DND-41 (cell line): ENCODE measurements around the gene CCDC85A.

Experiments used
- CTCF ChIP-seq: IDR thresholded peaks from 2 replicates; pipeline ENCODE4 v1.5.1; 2012; ENCODE audit warnings: borderline replicate concordance, low read length, moderate library complexity, mild to moderate bottlenecking; ENCODE audit not compliant: poor library complexity, severe bottlenecking; ENCODE audit errors: extremely low read depth
- EZH2 ChIP-seq: IDR thresholded peaks from 3 replicates; pipeline ENCODE4 v1.6.1; 2012; ENCODE audit warnings: borderline replicate concordance, low read depth, mild to moderate bottlenecking, moderate library complexity, low read length, inconsistent platforms; ENCODE audit not compliant: severe bottlenecking

DNA sequence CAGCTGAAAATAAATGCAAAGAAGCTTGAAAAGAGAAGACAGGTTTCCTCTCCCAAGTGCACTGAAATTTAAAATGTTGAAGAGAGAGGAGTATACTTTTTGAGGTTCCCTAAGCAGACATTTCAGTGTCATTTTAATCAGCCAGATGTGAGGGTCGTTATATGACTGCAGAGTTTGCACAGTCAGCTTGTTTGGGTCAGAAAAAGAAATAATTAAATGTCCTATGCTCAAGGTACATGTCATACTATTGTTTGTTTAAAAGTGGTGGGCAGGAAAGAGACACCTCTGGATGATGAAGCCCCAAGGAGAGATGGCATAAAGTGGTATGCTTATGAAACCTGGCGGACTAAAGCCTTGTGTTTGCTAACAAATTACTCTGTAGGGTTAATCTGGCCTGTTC lies 55.2 kb downstream of the CCDC85A start:
- TF ChIP-seq CTCF (no peak), EZH2 (no peak)
